Upper lobe of left lung (tissue), 4 donors: Measurements from ENCODE around the gene BEGAIN.

ENCODE experiments used
- EP300 ChIP-seq, 4 donors: sonication (generic); formaldehyde crosslinking; IDR thresholded peaks; one replicate each; pipeline ENCODE4 v1.5.1; 2017; ENCODE audit warnings: antibody characterized with exemption in 4 of 4, control low read depth in 2 of 4
- TF ChIP-seq, protein P1 (sequence below), 6 experiments: fragments of 450-650 bp in 4 of 6; fragments of 200-600 bp in 2 of 6; sonication (generic) in 2 of 6; IDR thresholded peaks; one replicate each; pipeline ENCODE4 v1.5.1; 2016 to 2019; ENCODE audit warnings: antibody characterized with exemption in 6 of 6

DNA sequence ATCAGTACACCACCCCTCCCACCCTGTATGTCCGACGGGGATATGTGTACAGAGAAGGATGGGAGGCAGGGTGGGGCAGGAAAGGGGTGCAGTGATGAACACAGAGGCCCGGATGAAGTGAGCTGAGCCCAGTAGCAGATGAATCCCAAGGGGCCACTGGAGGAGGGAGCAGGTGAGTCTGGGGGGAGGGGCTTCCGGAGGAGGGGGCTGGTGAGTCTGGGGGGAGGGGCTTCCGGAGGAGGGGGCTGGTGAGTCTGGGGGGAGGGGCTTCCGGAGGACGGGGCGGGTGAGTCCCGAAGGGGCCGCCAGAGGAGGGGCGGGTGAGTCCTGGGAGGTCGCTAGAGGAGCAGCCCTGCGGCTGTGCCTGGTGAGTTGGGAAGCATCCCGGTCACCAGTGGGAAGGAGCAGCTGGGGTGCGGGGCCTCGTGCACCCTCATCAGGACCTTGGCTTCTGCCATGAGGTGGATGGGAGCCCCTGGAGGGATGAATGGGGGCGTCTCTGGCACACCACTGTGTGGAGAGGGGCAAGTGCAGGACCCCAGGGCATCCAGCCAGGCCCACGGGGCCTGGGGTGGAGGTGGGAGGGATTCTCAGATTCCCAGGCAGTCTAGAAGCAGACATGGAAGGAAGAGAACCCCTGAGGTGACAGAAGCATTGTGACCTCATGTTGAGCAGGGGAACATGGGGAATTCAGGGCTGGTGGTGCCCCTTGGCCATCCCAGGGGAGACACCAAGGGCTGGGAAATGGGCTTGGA is 14.0 kb downstream of the BEGAIN start:
- TF ChIP-seq EP300 (IDR thresholded peaks at IDR 0.05), result no peak
- TF ChIP-seq, protein P1, sequence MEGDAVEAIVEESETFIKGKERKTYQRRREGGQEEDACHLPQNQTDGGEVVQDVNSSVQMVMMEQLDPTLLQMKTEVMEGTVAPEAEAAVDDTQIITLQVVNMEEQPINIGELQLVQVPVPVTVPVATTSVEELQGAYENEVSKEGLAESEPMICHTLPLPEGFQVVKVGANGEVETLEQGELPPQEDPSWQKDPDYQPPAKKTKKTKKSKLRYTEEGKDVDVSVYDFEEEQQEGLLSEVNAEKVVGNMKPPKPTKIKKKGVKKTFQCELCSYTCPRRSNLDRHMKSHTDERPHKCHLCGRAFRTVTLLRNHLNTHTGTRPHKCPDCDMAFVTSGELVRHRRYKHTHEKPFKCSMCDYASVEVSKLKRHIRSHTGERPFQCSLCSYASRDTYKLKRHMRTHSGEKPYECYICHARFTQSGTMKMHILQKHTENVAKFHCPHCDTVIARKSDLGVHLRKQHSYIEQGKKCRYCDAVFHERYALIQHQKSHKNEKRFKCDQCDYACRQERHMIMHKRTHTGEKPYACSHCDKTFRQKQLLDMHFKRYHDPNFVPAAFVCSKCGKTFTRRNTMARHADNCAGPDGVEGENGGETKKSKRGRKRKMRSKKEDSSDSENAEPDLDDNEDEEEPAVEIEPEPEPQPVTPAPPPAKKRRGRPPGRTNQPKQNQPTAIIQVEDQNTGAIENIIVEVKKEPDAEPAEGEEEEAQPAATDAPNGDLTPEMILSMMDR (IDR thresholded peaks at IDR 0.05), result no peak
